T-cell (primary cell): ENCODE data around the gene WFDC8. TPM values are rescaled to one million over a fixed set of nuclear protein-coding genes. Genes with fewer than 3 reads are reported as not detected.

Experiments
- ATAC-seq, 4 experiments: fragments of 200-7000 bp in 3 of 4; fragments of 150-1000 bp in 1 of 4; cut with Tn5 transposase; replicated peaks in 1 of 4; 1 replicate in 3 of 4; 2 replicates in 1 of 4; pipeline ENCODE4 v1.10.0; 2021; ENCODE audit warnings: moderate library complexity in 3 of 4, mild to moderate bottlenecking in 2 of 4, moderate number of reproducible peaks in 1 of 4
- CTCF ChIA-PET, 2 donors: fragments of 300-600 bp; sonication (Branson Sonifier 250); formaldehyde crosslinking; loops; one replicate each; lab custom pipeline; 2022; ENCODE audit warnings: antibody characterized with exemption in 2 of 2; lab: Charles Lee
- POLR2A ChIA-PET, 2 donors: fragments of 300-600 bp; sonication (Branson Sonifier 250); formaldehyde crosslinking; loops; one replicate each; lab custom pipeline; 2022; ENCODE audit warnings: antibody characterized with exemption in 2 of 2; lab: Charles Lee
- DNase-seq, 35 experiments: peaks; one replicate each; pipeline versions ENCODE4 v3.0.0 to v3.0.0-alpha.2; 2013 to 2023
- H3K27ac ChIP-seq: one replicate; pipeline ENCODE4 v1.5.1; 2013; ENCODE audit warnings: low read length
- H3K27me3 ChIP-seq, 2 experiments: replicated peaks in 1 of 2; 1 replicate in 1 of 2; 2 replicates in 1 of 2; pipeline versions ENCODE4 v1.6.1 to v1.7.0; 2013; ENCODE audit warnings: low read length in 1 of 2, mixed read lengths in 1 of 2; ENCODE audit not compliant: control insufficient read depth in 2 of 2, insufficient read depth in 2 of 2; ENCODE audit errors: extremely low read depth in 1 of 2
- H3K36me3 ChIP-seq, 2 donors: 1 replicate in 1 of 2; 2 replicates in 1 of 2; pipeline versions ENCODE4 v1.6.1 to v1.7.0; 2013; ENCODE audit warnings: low read length in 1 of 2; ENCODE audit not compliant: control insufficient read depth in 2 of 2, insufficient read depth in 1 of 2; ENCODE audit errors: extremely low read depth in 1 of 2
- H3K4me1 ChIP-seq, 2 experiments: 1 replicate in 1 of 2; 2 replicates in 1 of 2; pipeline versions ENCODE4 v1.6.1 to v1.7.0; 2013; ENCODE audit warnings: low read length in 2 of 2, mixed read lengths in 1 of 2; ENCODE audit not compliant: insufficient read depth in 2 of 2, control insufficient read depth in 1 of 2; ENCODE audit errors: extremely low read depth in 1 of 2
- H3K4me3 ChIP-seq, 2 donors: 1 replicate in 1 of 2; 2 replicates in 1 of 2; pipeline versions ENCODE4 v1.5.1 to v1.7.0; 2013; ENCODE audit warnings: mild to moderate bottlenecking in 2 of 2, low read length in 1 of 2, moderate library complexity in 1 of 2; ENCODE audit not compliant: control insufficient read depth in 1 of 2; ENCODE audit errors: extremely low read depth in 1 of 2
- H3K9me3 ChIP-seq: 2 replicates; pipeline ENCODE4 v1.7.0; 2013
- H3K27ac Mint-ChIP-seq, 2 donors: one replicate each; pipeline ENCODE4 v1.8.0; 2020 to 2021; ENCODE audit warnings: mild to moderate bottlenecking in 2 of 2, mixed read lengths in 2 of 2
- H3K27me3 Mint-ChIP-seq, 2 donors: one replicate each; pipeline ENCODE4 v1.8.0; 2021 to 2022; ENCODE audit warnings: mixed read lengths in 2 of 2
- H3K36me3 Mint-ChIP-seq: one replicate; pipeline ENCODE4 v1.8.0; 2021; ENCODE audit warnings: mixed read lengths
- H3K4me1 Mint-ChIP-seq, 3 donors: one replicate each; pipeline ENCODE4 v1.8.0; 2020 to 2022; ENCODE audit warnings: mixed read lengths in 3 of 3, mild to moderate bottlenecking in 1 of 3
- H3K4me3 Mint-ChIP-seq, 3 donors: one replicate each; pipeline ENCODE4 v1.8.0; 2020 to 2022; ENCODE audit warnings: mild to moderate bottlenecking in 3 of 3, mixed read lengths in 3 of 3, moderate library complexity in 3 of 3
- H3K9me3 Mint-ChIP-seq, 3 donors: one replicate each; pipeline ENCODE4 v1.8.0; 2020 to 2022; ENCODE audit warnings: mixed read lengths in 3 of 3
- WGBS: methylation state at CpG from one replicate; pipeline ENCODE4 v1.1.5; 2013; ENCODE audit warnings: missing lambda C conversion rate; ENCODE audit not compliant: insufficient coverage; 5-methylcytosine and 5-hydroxymethylcytosine counted together
- total RNA-seq, 35 experiments: library from RNA in 6 of 35; stranded (reverse) in 6 of 35; fragments of 120-200 nt in 1 of 35; gene quantifications; one replicate each; pipeline versions ENCODE4 v1.2.1 to v1.2.4 and lab custom pipeline; 2013 to 2026

WFDC8 gene
- total RNA-seq (not detected), total RNA-seq (lab: John Stamatoyannopoulos, UW) (0 reads per million in 29 experiments)
- not detected for total RNA-seq (2013)

- CTCF ChIA-PET = no interaction called here
- Mint-ChIP-seq H3K4me3 (no peak within 1 kb of the TSS), H3K36me3 (no peaks in the 10 kb centered on the region), H3K9me3 (no peaks in the 10 kb centered on the region), H3K27ac (no peak within 1 kb of the TSS), H3K4me1 (no peaks in the 10 kb centered on the region), H3K27me3 (peaks cover 14 to 26% of the 10 kb centered on the region in 2 donors)
- Histone ChIP-seq H3K36me3 (no peaks in the 10 kb centered on the region), H3K4me3 (no peak within 1 kb of the TSS), H3K9me3 (no peaks in the 10 kb centered on the region), H3K27me3 (peaks cover 8 to 13% of the 10 kb centered on the region in 2 experiments), H3K27ac (no peak within 1 kb of the TSS), H3K4me1 (no peaks in the 10 kb centered on the region)
- ATAC-seq (no peak), DNase-seq (no peak)
- POLR2A ChIA-PET = no interaction called here
- WGBS = 50% methylated on average over 1 of the region's 4 CpGs
Measured at GRCh38 chr20:45579184-45579583, at the start of gene WFDC8. WFDC8 (minus strand) TSS chr20:45579284; CDS start chr20:45579247, 37 bp downstream.

DNA sequence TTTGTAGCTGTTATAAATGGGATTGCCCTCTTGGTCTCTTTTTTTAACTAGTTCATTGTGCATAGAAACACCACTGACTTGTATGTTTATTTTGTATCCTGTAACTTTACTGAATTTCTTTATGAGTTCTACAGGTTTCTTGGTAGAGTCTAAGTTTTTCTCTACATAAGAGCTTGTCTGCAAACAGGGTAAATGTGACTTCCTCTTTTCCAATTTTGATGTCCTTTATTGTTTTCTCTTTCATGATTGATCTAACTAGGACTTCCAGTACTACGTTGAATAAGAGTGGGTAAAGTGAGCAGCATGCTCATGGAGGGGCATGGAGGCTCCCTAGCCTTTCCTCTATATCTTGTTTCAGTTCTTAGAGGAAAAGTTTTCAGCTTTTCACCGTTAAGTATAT, 47.5 kb upstream of the WFDC8 start:
- ATAC-seq (no peak), DNase-seq (no peak)
- Mint-ChIP-seq H3K36me3 (no peaks in the 10 kb centered on the region), H3K27ac (no peak overlapping the region), H3K4me3 (no peak overlapping the region), H3K27me3 (peaks cover 35 to 40% of the 10 kb centered on the region in 2 donors), H3K9me3 (peaks cover 0 to 5% (median 0%) of the 10 kb centered on the region in 3 donors), H3K4me1 (peaks cover 3 to 5% (median 3%) of the 10 kb centered on the region in 3 donors)
- peaks cover 0 to 3% of the 10 kb centered on the region in 2 experiments for H3K4me1 ChIP-seq
- ChIA-PET CTCF (no interaction called here), POLR2A (no interaction called here)
- peaks cover 2 to 15% of the 10 kb centered on the region in 2 experiments for H3K27me3 ChIP-seq
- no peaks in the 10 kb centered on the region for H3K9me3 ChIP-seq
- no peak overlapping the region for H3K27ac ChIP-seq
- no peak overlapping the region for H3K4me3 ChIP-seq
- WGBS = no CpG with 5 or more reads among the region's 2 CpGs
- H3K36me3 ChIP-seq = no peaks in the 10 kb centered on the region

GRCh38 chr20:45621593-45621992, 42.5 kb upstream of the WFDC8 start:
- H3K27me3 ChIP-seq = no peaks in the 10 kb centered on the region
- DNase-seq = no peak
- no peak overlapping the region for H3K4me3 Mint-ChIP-seq
- no peak overlapping the region for H3K4me3 ChIP-seq
- H3K4me1 ChIP-seq = no peaks in the 10 kb centered on the region
- ATAC-seq = no peak
- no peak overlapping the region for H3K27ac ChIP-seq
- peaks cover 0 to 5% (median 0%) of the 10 kb centered on the region in 3 donors for H3K9me3 Mint-ChIP-seq
- H3K36me3 Mint-ChIP-seq = no peaks in the 10 kb centered on the region
- no peaks in the 10 kb centered on the region for H3K9me3 ChIP-seq
- 100% methylated on average over 1 of the region's 2 CpGs for WGBS
- H3K36me3 ChIP-seq = no peaks in the 10 kb centered on the region
- H3K27ac Mint-ChIP-seq = no peak overlapping the region
- H3K27me3 Mint-ChIP-seq = peaks cover under 1 to 15% of the 10 kb centered on the region in 2 donors
- ChIA-PET CTCF (no interaction called here), POLR2A (no interaction called here)
- H3K4me1 Mint-ChIP-seq = no peaks in the 10 kb centered on the region

- H3K36me3 Mint-ChIP-seq = no peaks in the 10 kb centered on the region
- Histone ChIP-seq H3K4me1 (no peaks in the 10 kb centered on the region), H3K27me3 (no peaks in the 10 kb centered on the region), H3K27ac (no peak overlapping the region), H3K36me3 (no peaks in the 10 kb centered on the region), H3K4me3 (no peak overlapping the region), H3K9me3 (no peaks in the 10 kb centered on the region)
- no peak for DNase-seq
- no peaks in the 10 kb centered on the region for H3K9me3 Mint-ChIP-seq
- H3K4me1 Mint-ChIP-seq = no peaks in the 10 kb centered on the region
- no CpG with 5 or more reads among the region's 2 CpGs for WGBS
- CTCF ChIA-PET = no interaction called here
- peaks cover 4% of the 10 kb centered on the region in 2 donors for H3K27me3 Mint-ChIP-seq
- H3K27ac Mint-ChIP-seq = no peak overlapping the region
- POLR2A ChIA-PET = no interaction called here
- ATAC-seq = no peak
- no peak overlapping the region for H3K4me3 Mint-ChIP-seq
Measured at GRCh38 chr20:45617591-45617990, 38.5 kb upstream of the WFDC8 start.

- no peak overlapping the region for H3K4me3 Mint-ChIP-seq
- ATAC-seq (no peak), DNase-seq (no peak)
- ChIA-PET CTCF (no interaction called here), POLR2A (no interaction called here)
- H3K4me1 ChIP-seq = no peaks in the 10 kb centered on the region
- no peaks in the 10 kb centered on the region for H3K27me3 ChIP-seq
- no peaks in the 10 kb centered on the region for H3K36me3 ChIP-seq
- no peaks in the 10 kb centered on the region for H3K4me1 Mint-ChIP-seq
- H3K4me3 ChIP-seq = no peak overlapping the region
- peaks cover 20 to 21% of the 10 kb centered on the region in 2 donors for H3K27me3 Mint-ChIP-seq
- no peaks in the 10 kb centered on the region for H3K36me3 Mint-ChIP-seq
- H3K27ac ChIP-seq = no peak overlapping the region
- H3K9me3 Mint-ChIP-seq = peaks cover 1 to 5% (median 4%) of the 10 kb centered on the region in 3 donors
- no peak overlapping the region for H3K27ac Mint-ChIP-seq
- no peaks in the 10 kb centered on the region for H3K9me3 ChIP-seq
Measured at GRCh38 chr20:45612314-45612713, 33.2 kb upstream of the WFDC8 start.

DNA sequence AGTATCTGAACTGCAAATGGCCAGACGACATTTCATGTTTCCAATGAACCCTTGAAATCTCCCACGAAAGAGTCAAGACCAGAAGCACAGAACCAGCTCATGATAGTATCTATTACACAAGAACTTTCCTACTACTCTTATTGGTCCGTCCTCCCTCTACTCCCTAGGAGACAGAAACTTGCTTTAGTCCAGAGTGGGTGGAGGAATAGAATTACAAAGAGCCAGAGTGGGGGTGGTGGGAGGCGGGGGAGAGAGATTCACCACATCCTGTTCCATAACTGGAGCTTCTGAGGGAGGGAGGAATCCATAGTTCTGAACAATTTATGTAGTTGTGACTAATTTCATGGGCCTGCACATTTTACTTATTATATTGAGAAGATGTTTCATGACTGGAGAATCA, 32.0 kb upstream of the WFDC8 start:
- WGBS = 20% methylated on average over 1 of the region's 4 CpGs
- no peak overlapping the region for H3K4me3 Mint-ChIP-seq

GRCh38 chr20:45607810-45608209, 28.7 kb upstream of the WFDC8 start:
- peaks cover 7 to 19% (median 10%) of the 10 kb centered on the region in 3 donors for H3K9me3 Mint-ChIP-seq
- DNase-seq (no peak), ATAC-seq (no peak)
- WGBS = no CpG with 5 or more reads among the region's 1 CpG
- Histone ChIP-seq H3K27ac (no peak overlapping the region), H3K9me3 (peaks cover 2% of the 10 kb centered on the region), H3K4me1 (no peaks in the 10 kb centered on the region), H3K4me3 (no peak overlapping the region), H3K36me3 (no peaks in the 10 kb centered on the region), H3K27me3 (no peaks in the 10 kb centered on the region)
- POLR2A ChIA-PET = no interaction called here
- peaks cover 25 to 39% of the 10 kb centered on the region in 2 donors for H3K27me3 Mint-ChIP-seq
- CTCF ChIA-PET = interaction anchor here in 1 of 2 donors (0.6 kb wide), 1 partner anchor 889 kb away, joined by 3 read pairs; no protein-coding TSS in a partner anchor
- peaks cover 0 to 4% (median 4%) of the 10 kb centered on the region in 3 donors for H3K4me1 Mint-ChIP-seq
- H3K27ac Mint-ChIP-seq = no peak overlapping the region
- no peak overlapping the region for H3K4me3 Mint-ChIP-seq
- H3K36me3 Mint-ChIP-seq = no peaks in the 10 kb centered on the region

More for the DNA sequence above, 32.0 kb upstream of the WFDC8 start:
- H3K36me3 ChIP-seq = no peaks in the 10 kb centered on the region
- H3K27me3 ChIP-seq = no peaks in the 10 kb centered on the region
- no peak overlapping the region for H3K4me3 ChIP-seq
- H3K27ac ChIP-seq = no peak overlapping the region
- ChIA-PET POLR2A (no interaction called here), CTCF (no interaction called here)
- ATAC-seq = no peak
- Mint-ChIP-seq H3K4me1 (peaks cover 0 to 2% (median 2%) of the 10 kb centered on the region in 3 donors), H3K9me3 (peaks cover 6 to 11% (median 7%) of the 10 kb centered on the region in 3 donors), H3K36me3 (no peaks in the 10 kb centered on the region), H3K27ac (no peak overlapping the region), H3K27me3 (peaks cover 22 to 26% of the 10 kb centered on the region in 2 donors)
- no peak for DNase-seq
- no peaks in the 10 kb centered on the region for H3K4me1 ChIP-seq
- peaks cover 2% of the 10 kb centered on the region for H3K9me3 ChIP-seq
